Uterus (tissue), 4 donors: ENCODE data around the gene UGT1A6. TPM values are rescaled to one million over a fixed set of nuclear protein-coding genes. Genes with fewer than 3 reads are reported as not detected.
"Not testable (repeated sequence)": the region's sequence is repeated elsewhere in the genome, so short reads cannot be mapped to it uniquely, and the experiment has no call there.

Experiments used
- DNase-seq, 2 donors: peaks; one replicate each; pipeline ENCODE4 v3.0.0-alpha.2; 2019 to 2020
- H3K27ac ChIP-seq, 2 donors: fragments of 200-600 bp; sonication (generic); 1 replicate in 1 of 2; 2 replicates in 1 of 2; pipeline ENCODE4 v1.5.1; 2016 to 2018
- H3K27me3 ChIP-seq, 2 donors: fragments of 200-600 bp; sonication (generic); one replicate each; pipeline ENCODE4 v1.5.1; 2018 to 2019; ENCODE audit warnings: control low read depth in 1 of 2
- H3K36me3 ChIP-seq, 2 donors: fragments of 200-600 bp; sonication (generic); one replicate each; pipeline ENCODE4 v1.5.1; 2019; ENCODE audit warnings: control low read depth in 1 of 2
- H3K4me1 ChIP-seq, 2 donors: fragments of 200-600 bp; sonication (generic); one replicate each; pipeline ENCODE4 v1.5.1; 2018 to 2019; ENCODE audit warnings: control low read depth in 1 of 2
- H3K4me3 ChIP-seq, 2 donors: fragments of 200-600 bp; sonication (generic); 1 replicate in 1 of 2; 2 replicates in 1 of 2; pipeline ENCODE4 v1.5.1; 2018 to 2019; ENCODE audit warnings: mild to moderate bottlenecking in 1 of 2
- H3K9me3 ChIP-seq, 2 donors: fragments of 200-600 bp; sonication (generic); one replicate each; pipeline ENCODE4 v1.5.1; 2019; ENCODE audit warnings: control low read depth in 1 of 2
- POLR2A ChIP-seq, 2 donors: fragments of 450-650 bp; IDR thresholded peaks; one replicate each; pipeline ENCODE4 v1.6.1; 2016; ENCODE audit warnings: antibody characterized with exemption in 2 of 2, mild to moderate bottlenecking in 1 of 2, moderate library complexity in 1 of 2
- intact Hi-C: fragments of 100-400 bp; cut with DNase I; formaldehyde crosslinking; loops from one replicate; pipeline ENCODE4 v1.15.1; 2023; ENCODE audit warnings: low total_unique reads
- total RNA-seq, 4 donors: library from RNA; depleted of rRNA in 3 of 4; stranded (reverse); fragments of >200 nt in 3 of 4; gene quantifications; one replicate each; pipeline versions ENCODE4 v1.1.0 to v1.2.4, GENCODE V29; 2014 to 2023
- TF ChIP-seq, protein P1 (sequence below), 4 experiments: fragments of 200-600 bp in 2 of 4; fragments of 450-650 bp in 2 of 4; sonication (generic) in 2 of 4; IDR thresholded peaks; one replicate each; pipeline ENCODE4 v1.5.1; 2016 to 2019; ENCODE audit warnings: antibody characterized with exemption in 4 of 4, mild to moderate bottlenecking in 2 of 4, moderate library complexity in 1 of 4
- donor health status: DM: yes; HTN: yes; CAD: no.

Gene UGT1A6
- not detected for total RNA-seq

DNA sequence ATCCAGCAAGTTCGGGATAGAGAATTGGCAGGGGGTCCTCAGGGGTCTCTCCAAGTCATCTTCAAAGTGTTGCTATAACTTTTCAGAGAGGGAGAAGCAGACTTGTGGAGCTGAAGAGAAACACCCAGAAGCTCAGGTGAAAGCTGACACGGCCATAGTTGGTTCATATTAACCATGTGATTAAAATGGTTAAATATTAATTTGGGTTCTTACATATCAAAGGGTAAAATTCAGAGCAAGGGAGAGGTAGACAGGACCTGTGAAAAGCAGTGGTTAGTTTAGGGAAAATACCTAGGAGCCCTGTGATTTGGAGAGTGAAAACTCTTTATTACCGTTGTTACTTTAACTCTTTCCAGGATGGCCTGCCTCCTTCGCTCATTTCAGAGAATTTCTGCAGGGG lies at the start of gene UGT1A6:
UGT1A6 (plus strand) TSS at position 243 of the 400 bp plus-strand sequence; CDS start at position 358, 115 bp downstream.
- DNase-seq, result no peak
- Histone ChIP-seq H3K4me3 (no peak within 1 kb of the TSS), H3K9me3 (no peaks in the 10 kb centered on the region), H3K27me3 (no peaks in the 10 kb centered on the region), H3K36me3 (no peaks in the 10 kb centered on the region), H3K4me1 (no peaks in the 10 kb centered on the region), H3K27ac (no peak within 1 kb of the TSS)
- TF ChIP-seq, protein P1, sequence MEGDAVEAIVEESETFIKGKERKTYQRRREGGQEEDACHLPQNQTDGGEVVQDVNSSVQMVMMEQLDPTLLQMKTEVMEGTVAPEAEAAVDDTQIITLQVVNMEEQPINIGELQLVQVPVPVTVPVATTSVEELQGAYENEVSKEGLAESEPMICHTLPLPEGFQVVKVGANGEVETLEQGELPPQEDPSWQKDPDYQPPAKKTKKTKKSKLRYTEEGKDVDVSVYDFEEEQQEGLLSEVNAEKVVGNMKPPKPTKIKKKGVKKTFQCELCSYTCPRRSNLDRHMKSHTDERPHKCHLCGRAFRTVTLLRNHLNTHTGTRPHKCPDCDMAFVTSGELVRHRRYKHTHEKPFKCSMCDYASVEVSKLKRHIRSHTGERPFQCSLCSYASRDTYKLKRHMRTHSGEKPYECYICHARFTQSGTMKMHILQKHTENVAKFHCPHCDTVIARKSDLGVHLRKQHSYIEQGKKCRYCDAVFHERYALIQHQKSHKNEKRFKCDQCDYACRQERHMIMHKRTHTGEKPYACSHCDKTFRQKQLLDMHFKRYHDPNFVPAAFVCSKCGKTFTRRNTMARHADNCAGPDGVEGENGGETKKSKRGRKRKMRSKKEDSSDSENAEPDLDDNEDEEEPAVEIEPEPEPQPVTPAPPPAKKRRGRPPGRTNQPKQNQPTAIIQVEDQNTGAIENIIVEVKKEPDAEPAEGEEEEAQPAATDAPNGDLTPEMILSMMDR (IDR thresholded peaks at IDR 0.05), result no peak
- no peak for TF ChIP-seq POLR2A (IDR thresholded peaks at IDR 0.05)
- intact Hi-C loops, result no loop called here

DNA sequence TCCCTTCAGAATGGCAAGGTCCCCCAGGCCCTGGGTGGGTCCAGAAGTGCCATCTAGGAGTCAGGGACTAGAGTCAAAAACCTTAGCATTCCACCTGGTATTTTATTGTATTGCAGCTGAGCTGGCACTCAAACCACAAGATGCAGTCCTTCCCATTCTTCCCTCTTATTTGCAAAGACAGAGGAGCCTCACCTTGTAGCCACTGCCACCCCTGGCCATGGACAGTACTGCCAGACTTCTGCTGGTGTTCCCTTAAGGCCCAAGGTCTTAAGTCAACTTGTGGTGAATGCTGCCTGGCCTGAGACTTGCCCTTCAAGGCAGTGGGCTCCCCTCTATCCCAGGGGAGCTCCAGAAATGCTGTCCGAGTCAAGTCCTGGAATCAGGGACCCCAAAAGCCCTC lies 49.6 kb upstream of the UGT1A6 start:
- no peak for DNase-seq
- Histone ChIP-seq H3K4me1 (no peaks in the 10 kb centered on the region), H3K4me3 (no peak overlapping the region), H3K9me3 (no peaks in the 10 kb centered on the region), H3K27ac (no peak overlapping the region), H3K27me3 (no peaks in the 10 kb centered on the region), H3K36me3 (no peaks in the 10 kb centered on the region)
- intact Hi-C loops, result no loop called here
- TF ChIP-seq, protein P1 (IDR thresholded peaks at IDR 0.05), result no peak
- no peak for TF ChIP-seq POLR2A (IDR thresholded peaks at IDR 0.05)

DNA sequence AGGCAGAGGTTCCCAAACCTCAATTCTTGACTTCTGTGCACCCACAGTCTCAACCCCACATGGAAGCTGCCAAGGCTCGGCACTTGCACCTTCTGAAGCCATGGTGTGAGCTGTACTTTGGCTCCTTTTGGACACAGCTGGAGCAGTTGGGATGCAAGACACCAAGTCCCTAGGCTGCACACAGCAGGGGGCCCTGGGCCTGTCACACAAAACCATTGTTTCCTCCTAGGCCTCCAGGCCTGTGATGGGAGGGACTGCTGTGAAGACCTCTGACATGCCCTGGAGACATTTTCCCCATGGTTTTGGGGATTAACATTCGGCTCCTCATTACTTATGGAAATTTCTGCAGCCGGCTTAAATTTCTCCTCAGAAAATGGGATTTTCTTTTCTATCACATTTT lies 46.7 kb upstream of the UGT1A6 start:
- H3K27me3 ChIP-seq, intact Hi-C loops, H3K4me1 ChIP-seq, DNase-seq, H3K9me3 ChIP-seq, H3K4me3 ChIP-seq, H3K36me3 ChIP-seq, H3K27ac ChIP-seq: not testable (repeated sequence)

DNA sequence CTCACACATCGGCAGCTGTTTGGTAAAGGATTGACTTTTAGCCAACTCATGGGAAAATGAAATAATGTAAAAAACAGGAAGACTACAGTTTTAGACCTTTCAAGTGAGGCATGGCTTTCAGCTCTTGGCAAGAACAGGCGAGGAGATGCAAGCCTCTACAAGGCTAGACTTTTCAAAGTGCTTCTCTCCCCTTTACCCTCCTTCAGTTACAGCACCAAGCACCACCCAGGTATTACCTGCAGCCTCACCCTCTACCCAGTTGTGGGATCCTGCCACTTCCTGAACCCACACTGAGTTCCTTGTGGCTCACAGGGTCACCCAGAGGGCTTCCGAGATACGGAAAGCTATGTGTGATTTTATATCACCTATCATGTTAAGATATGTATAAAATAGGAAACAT lies 41.7 kb upstream of the UGT1A6 start:
- Histone ChIP-seq H3K36me3 (no peaks in the 10 kb centered on the region), H3K4me3 (no peak overlapping the region), H3K27ac (no peak overlapping the region), H3K27me3 (no peaks in the 10 kb centered on the region), H3K9me3 (no peaks in the 10 kb centered on the region), H3K4me1 (no peaks in the 10 kb centered on the region)
- intact Hi-C loops, result no loop called here
- TF ChIP-seq, protein P1 (IDR thresholded peaks at IDR 0.05), result no peak
- TF ChIP-seq POLR2A (IDR thresholded peaks at IDR 0.05), result no peak
- no peak for DNase-seq

DNA sequence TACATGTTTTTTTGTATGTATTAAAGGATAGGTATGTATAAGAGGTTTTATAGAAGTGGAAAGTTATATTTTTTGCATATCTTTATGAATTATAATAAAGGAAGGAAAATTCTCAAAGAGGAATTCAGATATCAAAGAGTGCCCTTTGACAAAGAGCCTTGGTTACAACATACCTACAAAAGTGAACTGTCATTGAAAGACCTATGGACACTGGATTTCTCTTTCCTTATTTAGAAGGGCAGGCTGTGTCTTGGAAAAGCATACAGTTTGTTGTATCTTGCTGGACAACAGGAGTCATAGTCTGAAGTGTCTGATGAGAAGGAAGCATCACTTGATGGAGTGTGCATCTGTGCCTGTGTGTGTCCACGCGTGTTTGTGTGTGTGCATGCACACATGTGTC lies 41.3 kb upstream of the UGT1A6 start:
- Histone ChIP-seq H3K4me1 (no peaks in the 10 kb centered on the region), H3K9me3 (no peaks in the 10 kb centered on the region), H3K36me3 (no peaks in the 10 kb centered on the region), H3K27ac (no peak overlapping the region), H3K27me3 (no peaks in the 10 kb centered on the region), H3K4me3 (no peak overlapping the region)
- intact Hi-C loops, result no loop called here
- TF ChIP-seq, protein P1 (IDR thresholded peaks at IDR 0.05), result no peak
- TF ChIP-seq POLR2A (IDR thresholded peaks at IDR 0.05), result no peak
- DNase-seq, result no peak

DNA sequence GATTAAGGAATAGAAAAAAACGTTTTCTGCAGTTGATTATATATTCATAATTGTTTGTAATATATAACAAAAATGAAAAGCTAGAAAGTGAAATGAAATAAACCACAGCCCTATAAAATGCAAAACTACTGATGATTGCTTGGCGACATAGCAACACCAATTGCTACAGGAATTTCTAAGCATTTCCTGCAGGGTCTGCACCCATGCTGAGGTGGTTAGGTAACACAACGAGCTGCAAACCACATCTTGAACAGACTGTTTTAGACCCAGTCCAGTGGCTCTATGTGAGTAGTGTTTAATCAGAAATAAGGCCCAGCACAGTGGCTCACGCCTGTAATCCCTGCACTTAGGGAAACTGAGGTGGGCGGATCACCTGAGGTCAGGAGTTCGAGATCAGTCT lies 38.2 kb upstream of the UGT1A6 start:
- no peaks in the 10 kb centered on the region for H3K4me1 ChIP-seq
- H3K27ac ChIP-seq, result no peak overlapping the region
- H3K4me3 ChIP-seq, result no peak overlapping the region
- H3K36me3 ChIP-seq, result no peaks in the 10 kb centered on the region
- no peak for TF ChIP-seq POLR2A (IDR thresholded peaks at IDR 0.05)
- TF ChIP-seq, protein P1 (IDR thresholded peaks at IDR 0.05), result no peak
- DNase-seq, result no peak
- no peaks in the 10 kb centered on the region for H3K27me3 ChIP-seq
- H3K9me3 ChIP-seq, result no peaks in the 10 kb centered on the region
- intact Hi-C loops, result no loop called here
